ENCODE data around the gene SLC38A1. TPM values are rescaled to one million over a fixed set of nuclear protein-coding genes. Genes with fewer than 3 reads are reported as not detected.

SLC38A1 gene
- total RNA-seq, 2 experiments from 2014 or later = 114 to 163 TPM

GRCh38 chr12:46136249-46136648 lies 132.6 kb downstream of the SLC38A1 start:
- H3K36me3 ChIP-seq (ENCODE audit: insufficient read depth, low read length) = no peaks in the 10 kb centered on the region
- BruUV-seq (replicated peaks) = no TSS peak
- no peaks in the 10 kb centered on the region for H4K20me1 ChIP-seq (ENCODE audit: insufficient read depth, low read length)
- DNase-seq (ENCODE audit: low spot score) = no peak
- no peak overlapping the region for H2AFZ ChIP-seq (ENCODE audit: low read length)
- intact Hi-C loops (cut with micrococcal nuclease; ENCODE audit: unreplicated experiment) = no loop called here
- no peak overlapping the region for H3K27ac ChIP-seq (ENCODE audit: low read depth, low read length, poor library complexity, severe bottlenecking)
- H3K4me2 ChIP-seq (ENCODE audit: low read length) = no peak overlapping the region
- H3K4me1 ChIP-seq (ENCODE audit: insufficient read depth, low read length, poor library complexity, severe bottlenecking) = no peaks in the 10 kb centered on the region
- CTCF ChIA-PET (ENCODE audit: unreplicated experiment) = no interaction called here
- no peaks in the 10 kb centered on the region for H3K9me2 ChIP-seq (ENCODE audit: insufficient read depth, low read length)
- H3K4me3 ChIP-seq (ENCODE audit: low read depth, low read length, poor library complexity, severe bottlenecking) = no peak overlapping the region
- POLR2A ChIA-PET = interaction anchor here (0.6 kb wide), 3 partner anchors 29 to 813 kb away, joined by 3 read pairs; no protein-coding TSS in a partner anchor
- TF ChIP-seq EZH2phosphoT487 (IDR thresholded peaks at IDR 0.05; ENCODE audit: borderline replicate concordance, low read depth, low read length) (no peak), CTCF (conservative IDR thresholded peaks at IDR 0.05; ENCODE audit: low read length) (no peak)
- no peaks in the 10 kb centered on the region for H3K9me3 ChIP-seq (ENCODE audit: low read length)
- H3K79me2 ChIP-seq (ENCODE audit: insufficient read depth, low read depth, low read length) = no peaks in the 10 kb centered on the region

DNA sequence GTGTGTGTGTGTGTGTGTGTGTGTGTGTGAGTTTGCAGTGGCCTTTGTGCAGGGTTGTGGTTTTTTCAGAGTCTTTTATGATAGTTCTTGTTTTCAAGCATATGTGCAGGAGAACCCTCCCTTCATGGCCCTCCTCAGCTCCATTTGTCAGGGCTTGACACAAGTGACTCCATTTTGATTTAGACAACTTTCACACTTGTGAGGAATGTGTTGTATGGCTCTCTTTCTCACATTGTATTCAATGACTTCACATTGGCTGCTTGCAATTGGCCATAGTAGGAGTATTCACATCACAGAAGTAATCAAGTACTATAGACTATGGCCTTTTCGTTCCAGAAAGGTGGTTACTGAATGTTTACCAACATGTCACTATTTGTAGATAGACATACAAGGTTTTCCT lies 133.1 kb downstream of the SLC38A1 start:
- no peak overlapping the region for H3K4me2 ChIP-seq (ENCODE audit: low read length)
- no peaks in the 10 kb centered on the region for H4K20me1 ChIP-seq (ENCODE audit: insufficient read depth, low read length)
- no peaks in the 10 kb centered on the region for H3K9me2 ChIP-seq (ENCODE audit: insufficient read depth, low read length)
- H2AFZ ChIP-seq (ENCODE audit: low read length) = no peak overlapping the region
- no peak for DNase-seq (ENCODE audit: low spot score)
- ChIA-PET POLR2A (no interaction called here), CTCF (ENCODE audit: unreplicated experiment) (no interaction called here)
- no peaks in the 10 kb centered on the region for H3K79me2 ChIP-seq (ENCODE audit: insufficient read depth, low read depth, low read length)
- H3K4me1 ChIP-seq (ENCODE audit: insufficient read depth, low read length, poor library complexity, severe bottlenecking) = no peaks in the 10 kb centered on the region
- intact Hi-C loops (cut with micrococcal nuclease; ENCODE audit: unreplicated experiment) = no loop called here
- H3K27ac ChIP-seq (ENCODE audit: low read depth, low read length, poor library complexity, severe bottlenecking) = no peak overlapping the region
- H3K9me3 ChIP-seq (ENCODE audit: low read length) = no peaks in the 10 kb centered on the region
- TF ChIP-seq EZH2phosphoT487 (IDR thresholded peaks at IDR 0.05; ENCODE audit: borderline replicate concordance, low read depth, low read length) = no peak
- TF ChIP-seq CTCF (conservative IDR thresholded peaks at IDR 0.05; ENCODE audit: low read length) = no peak
- BruUV-seq (replicated peaks) = no TSS peak
- H3K36me3 ChIP-seq (ENCODE audit: insufficient read depth, low read length) = no peaks in the 10 kb centered on the region
- H3K4me3 ChIP-seq (ENCODE audit: low read depth, low read length, poor library complexity, severe bottlenecking) = no peak overlapping the region

DNA sequence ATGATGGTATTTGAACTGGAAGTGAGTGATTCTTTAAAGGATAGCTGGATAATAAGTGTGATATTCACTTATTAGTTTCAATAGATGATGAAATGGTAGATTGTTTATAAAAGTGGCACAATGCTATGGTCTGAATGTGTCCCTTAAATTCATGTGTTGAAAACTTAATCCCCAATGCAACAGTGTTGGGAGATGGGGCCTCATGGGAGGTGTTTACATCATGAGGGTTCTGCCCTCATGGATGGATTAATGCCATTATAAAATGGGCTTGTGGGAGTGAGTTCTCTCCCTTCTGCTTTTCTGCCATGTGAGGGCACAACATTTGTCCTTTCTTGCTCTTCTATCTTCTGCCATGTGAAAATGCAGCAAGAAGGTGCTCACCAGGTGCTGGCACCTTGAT lies 134.0 kb downstream of the SLC38A1 start:
- no peaks in the 10 kb centered on the region for H3K9me2 ChIP-seq (ENCODE audit: insufficient read depth, low read length)
- H3K36me3 ChIP-seq (ENCODE audit: insufficient read depth, low read length) = no peaks in the 10 kb centered on the region
- no peaks in the 10 kb centered on the region for H3K4me1 ChIP-seq (ENCODE audit: insufficient read depth, low read length, poor library complexity, severe bottlenecking)
- BruUV-seq (replicated peaks) = no TSS peak
- no peak overlapping the region for H3K4me3 ChIP-seq (ENCODE audit: low read depth, low read length, poor library complexity, severe bottlenecking)
- H3K4me2 ChIP-seq (ENCODE audit: low read length) = no peak overlapping the region
- H3K27ac ChIP-seq (ENCODE audit: low read depth, low read length, poor library complexity, severe bottlenecking) = no peak overlapping the region
- no peak overlapping the region for H2AFZ ChIP-seq (ENCODE audit: low read length)
- no peaks in the 10 kb centered on the region for H3K79me2 ChIP-seq (ENCODE audit: insufficient read depth, low read depth, low read length)
- TF ChIP-seq EZH2phosphoT487 (IDR thresholded peaks at IDR 0.05; ENCODE audit: borderline replicate concordance, low read depth, low read length) (no peak), CTCF (conservative IDR thresholded peaks at IDR 0.05; ENCODE audit: low read length) (no peak)
- intact Hi-C loops (cut with micrococcal nuclease; ENCODE audit: unreplicated experiment) = no loop called here
- no peak for DNase-seq (ENCODE audit: low spot score)
- no peaks in the 10 kb centered on the region for H4K20me1 ChIP-seq (ENCODE audit: insufficient read depth, low read length)
- CTCF ChIA-PET (ENCODE audit: unreplicated experiment) = no interaction called here
- POLR2A ChIA-PET = no interaction called here
- H3K9me3 ChIP-seq (ENCODE audit: low read length) = no peaks in the 10 kb centered on the region

Measured in OCI-LY7 (cell line).